ENCODE results near the gene ZNF652.

GRCh38 chr17:49382556-49382955 lies 20.5 kb upstream of the ZNF652 start:
- TF ChIP-seq, protein P1, sequence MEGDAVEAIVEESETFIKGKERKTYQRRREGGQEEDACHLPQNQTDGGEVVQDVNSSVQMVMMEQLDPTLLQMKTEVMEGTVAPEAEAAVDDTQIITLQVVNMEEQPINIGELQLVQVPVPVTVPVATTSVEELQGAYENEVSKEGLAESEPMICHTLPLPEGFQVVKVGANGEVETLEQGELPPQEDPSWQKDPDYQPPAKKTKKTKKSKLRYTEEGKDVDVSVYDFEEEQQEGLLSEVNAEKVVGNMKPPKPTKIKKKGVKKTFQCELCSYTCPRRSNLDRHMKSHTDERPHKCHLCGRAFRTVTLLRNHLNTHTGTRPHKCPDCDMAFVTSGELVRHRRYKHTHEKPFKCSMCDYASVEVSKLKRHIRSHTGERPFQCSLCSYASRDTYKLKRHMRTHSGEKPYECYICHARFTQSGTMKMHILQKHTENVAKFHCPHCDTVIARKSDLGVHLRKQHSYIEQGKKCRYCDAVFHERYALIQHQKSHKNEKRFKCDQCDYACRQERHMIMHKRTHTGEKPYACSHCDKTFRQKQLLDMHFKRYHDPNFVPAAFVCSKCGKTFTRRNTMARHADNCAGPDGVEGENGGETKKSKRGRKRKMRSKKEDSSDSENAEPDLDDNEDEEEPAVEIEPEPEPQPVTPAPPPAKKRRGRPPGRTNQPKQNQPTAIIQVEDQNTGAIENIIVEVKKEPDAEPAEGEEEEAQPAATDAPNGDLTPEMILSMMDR (IDR thresholded peaks at IDR 0.05), result no peak
- no peak for TF ChIP-seq POLR2A (IDR thresholded peaks at IDR 0.05)
